Activated CD8-positive, alpha-beta memory T cell treated with anti-CD3 and anti-CD28 coated beads, Interleukin-2, amount 50 U/mL, for 24 hours (primary cell): ENCODE measurements around the gene NLGN1.

Source experiments
- DNase-seq: peaks from one replicate; pipeline ENCODE4 v3.0.0-alpha.2; 2020; ENCODE audit errors: extremely low read depth

Gene NLGN1

DNA sequence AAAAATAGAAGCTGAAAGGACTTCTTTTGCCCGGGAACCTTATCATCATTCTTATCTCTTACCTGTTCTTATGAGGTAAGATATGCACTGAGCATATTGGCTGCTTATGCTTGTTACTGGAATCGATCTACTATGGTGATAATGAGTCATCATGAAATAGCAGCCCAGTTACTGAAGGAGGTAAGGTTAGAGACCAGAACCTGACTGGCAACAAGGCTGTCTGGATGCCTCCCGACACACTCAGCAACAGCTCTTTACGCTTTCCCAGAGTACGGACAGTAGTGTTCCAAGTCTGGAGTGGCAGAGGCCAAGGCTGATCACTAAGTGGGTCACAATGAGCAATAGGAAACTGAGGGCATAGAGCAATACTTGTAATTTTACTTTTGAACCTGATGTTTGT lies 314.1 kb downstream of the NLGN1 start:
- no peak for DNase-seq

DNA sequence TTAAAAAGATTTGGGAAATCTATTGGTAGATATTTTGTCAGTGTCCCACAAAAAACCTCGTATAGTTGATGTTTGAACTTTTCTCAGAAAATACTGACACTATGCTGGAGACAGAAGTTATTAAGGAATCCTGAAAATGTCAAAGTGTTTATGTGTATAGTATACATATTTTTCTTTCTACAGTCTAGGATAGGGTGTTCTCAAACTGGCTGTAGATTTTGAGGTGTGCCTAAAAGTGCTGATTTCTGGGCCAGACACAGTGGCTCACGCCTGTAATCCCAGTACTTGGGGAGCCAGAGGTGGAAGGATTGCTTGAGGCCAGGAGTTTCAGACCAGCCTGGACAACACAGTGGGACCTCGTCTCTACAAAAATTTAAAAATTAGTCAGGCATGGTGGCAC lies 322.0 kb downstream of the NLGN1 start:
- DNase-seq = no peak

DNA sequence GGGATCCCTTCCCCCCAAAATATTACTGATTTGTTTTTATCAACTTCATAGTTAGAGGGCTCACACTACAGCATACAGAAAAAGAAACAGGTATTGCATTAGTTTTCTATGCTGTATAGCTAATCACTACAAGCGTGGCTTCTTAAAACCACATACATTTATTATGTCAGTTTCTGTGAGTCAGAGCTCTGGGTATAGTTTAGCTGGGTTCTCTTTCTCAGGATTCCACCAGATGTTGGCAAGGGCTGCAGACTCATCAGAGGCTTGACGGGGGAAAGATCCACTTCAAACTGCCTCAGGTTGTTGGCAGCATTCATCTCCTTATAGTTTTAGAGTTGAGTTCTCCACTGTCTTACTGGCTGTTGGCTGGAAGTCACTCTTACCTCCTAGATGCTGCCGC lies 328.0 kb downstream of the NLGN1 start:
- DNase-seq = no peak

DNA sequence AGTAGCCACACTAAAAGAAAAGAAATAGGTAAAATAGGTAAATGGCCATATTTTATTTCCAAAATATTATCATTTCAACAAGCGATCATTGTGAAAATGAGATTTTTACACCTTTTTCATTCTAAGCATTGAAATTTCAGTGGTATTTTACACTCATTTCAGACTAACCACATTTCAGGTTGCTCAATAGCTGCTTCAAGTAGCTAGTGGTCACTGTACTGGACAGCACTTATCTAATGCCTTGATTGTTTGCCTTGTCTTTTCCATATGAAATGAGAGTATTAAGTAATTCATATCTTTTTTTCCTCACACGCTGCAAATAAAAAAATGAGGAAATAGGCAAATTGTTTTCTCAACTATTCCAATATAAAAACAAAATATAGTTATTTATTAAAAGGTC lies 332.8 kb downstream of the NLGN1 start:
- DNase-seq = no peak

DNA sequence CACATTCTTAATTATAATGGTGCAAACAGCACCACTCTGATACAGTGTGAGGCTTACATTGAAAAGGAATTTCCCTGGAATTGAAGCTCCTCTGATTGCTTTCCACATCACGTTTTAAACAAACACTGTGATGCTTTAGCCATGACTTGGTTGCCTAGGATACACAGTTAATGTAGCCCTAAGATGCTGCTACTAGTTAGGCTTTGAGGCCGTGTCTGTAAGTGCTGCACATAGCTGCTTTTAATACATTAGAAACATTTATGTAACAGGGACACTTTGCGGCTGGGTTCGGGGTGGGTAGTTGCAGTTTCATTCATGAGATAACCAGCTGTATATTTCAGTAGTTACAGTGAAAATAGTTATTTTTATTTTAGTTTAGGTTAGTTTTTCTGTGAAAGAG lies 334.7 kb downstream of the NLGN1 start:
- no peak for DNase-seq

DNA sequence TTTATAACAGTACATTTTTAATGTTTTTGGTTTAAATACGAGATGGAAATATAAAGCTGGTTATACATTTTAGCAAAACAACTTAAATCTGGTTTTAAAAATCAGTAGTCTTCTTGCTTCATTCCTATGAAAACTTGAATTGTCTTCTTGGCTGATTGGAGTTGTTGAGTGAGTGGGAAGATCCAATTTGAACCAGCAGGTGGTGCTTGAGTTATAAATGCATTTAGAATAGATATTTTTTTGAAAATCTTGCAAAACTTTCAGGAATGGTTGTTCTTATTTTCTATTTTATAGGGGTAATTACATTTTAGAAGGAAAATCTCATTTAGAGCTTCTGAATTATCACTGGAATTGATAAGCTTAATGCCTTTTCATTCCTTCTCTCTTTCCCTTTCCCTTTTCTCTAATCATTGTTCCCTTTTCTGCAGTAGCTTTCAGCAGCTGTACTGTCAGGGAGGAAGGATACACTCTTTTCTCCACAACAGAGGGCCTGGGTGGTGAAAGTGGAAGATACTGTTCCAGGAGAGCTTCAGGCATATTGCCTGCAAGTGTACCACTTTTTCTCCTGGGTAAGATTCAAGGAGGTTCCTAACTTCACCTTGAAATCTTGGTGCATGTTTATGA lies 335.6 kb downstream of the NLGN1 start:
- DNase-seq = no peak

DNA sequence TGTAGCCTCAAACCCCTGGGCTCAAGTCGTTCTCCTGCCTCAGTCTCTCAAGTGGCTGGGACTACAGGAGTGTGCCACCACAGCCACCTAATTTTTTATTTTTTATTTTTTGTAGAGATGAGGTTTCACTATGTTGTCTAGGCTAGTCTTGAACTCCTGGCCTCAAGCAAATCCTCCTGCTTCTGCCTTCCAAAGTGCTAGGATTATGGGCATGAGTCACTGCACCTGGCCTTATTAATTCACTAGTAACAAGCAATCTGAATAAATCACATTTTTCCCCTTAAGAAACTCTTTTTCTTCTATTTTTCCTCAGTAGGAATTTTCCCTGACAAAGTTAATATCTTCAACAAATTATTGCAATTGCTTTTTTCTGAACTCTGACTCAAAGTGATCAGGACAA lies 336.9 kb downstream of the NLGN1 start:
- no peak for DNase-seq

DNA sequence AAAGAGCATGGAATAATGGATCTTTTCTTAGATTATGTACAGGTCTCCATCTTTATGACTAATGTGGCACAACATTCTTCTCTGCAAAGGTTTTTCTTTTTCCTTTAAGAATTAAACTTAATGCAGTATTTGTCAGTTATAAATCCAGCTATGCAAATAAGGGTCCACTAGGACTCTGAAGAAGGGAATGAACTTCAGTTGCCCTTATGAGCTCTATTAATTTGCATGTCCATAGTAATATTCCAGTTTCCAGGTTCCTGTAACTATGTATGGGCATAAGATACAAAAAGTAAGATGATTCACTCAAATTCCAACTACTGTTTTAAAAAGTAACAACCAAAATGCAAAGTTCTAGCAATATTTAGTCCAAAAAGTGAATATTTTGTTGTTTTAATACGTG lies 337.4 kb downstream of the NLGN1 start:
- no peak for DNase-seq

DNA sequence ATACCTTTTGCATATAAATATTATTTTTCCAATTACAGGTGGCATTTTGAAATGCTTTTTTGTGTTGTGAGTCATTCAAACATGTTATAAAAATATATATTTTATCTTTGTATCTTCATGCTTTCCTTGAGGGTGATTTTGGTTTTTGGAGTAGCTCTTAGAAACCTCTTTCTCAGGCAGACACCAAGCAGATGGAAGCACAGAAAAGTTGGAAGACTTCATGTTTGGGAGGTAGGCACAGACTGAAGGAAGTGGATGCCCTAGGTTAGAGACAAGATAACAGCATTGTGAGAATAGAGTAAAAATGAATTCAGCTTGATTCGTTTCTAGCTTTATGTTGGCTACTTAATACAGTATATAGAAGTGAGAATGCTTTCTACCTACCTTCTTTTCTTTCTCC lies 338.3 kb downstream of the NLGN1 start:
- DNase-seq = no peak

DNA sequence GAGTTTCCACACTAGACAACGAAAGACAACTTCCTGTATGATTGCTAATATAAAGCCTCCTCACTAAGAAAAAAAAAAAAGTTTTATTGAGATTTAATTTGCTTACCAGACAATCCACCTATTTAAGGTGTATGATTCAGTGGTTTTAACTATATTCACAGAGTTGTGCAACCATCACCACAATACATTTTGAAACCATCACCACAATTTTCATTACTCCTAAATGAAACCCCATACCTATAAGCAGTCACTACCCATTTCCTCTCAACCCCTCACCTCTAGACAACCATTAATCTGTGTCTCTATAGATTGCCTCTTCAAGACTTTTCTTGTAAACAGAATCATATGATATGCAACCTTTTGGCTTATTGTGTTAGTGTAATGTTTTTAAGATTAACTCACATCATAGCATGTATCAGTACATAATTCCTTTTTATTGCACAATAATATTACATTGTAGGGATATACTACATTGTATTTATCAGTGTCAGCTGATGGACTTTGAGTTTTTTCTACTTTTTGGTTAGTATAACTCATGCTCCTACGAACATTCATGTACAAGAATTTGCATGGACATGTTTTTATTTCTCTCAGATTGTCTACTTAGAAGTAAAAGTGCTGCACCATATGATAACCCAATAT lies 339.7 kb downstream of the NLGN1 start:
- DNase-seq = no peak

DNA sequence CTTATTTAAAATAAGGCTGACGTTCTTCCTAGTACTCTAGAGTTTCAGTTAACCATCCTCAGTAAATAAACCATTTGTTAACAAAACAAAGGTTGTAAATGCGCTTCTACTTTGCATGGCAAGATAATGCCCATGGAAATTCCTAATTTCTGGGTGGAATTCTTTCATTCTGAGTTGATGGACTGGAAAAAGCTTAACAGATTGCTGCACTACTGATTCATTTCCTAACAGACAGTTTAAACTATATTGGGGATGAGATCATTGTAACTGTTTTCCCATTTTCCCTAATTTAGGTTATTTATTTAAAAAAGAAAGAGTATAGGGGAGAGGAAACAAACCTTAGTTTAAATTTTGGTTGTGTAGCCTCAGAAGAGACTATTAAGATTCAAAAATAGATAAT lies 342.2 kb downstream of the NLGN1 start:
- DNase-seq = no peak

DNA sequence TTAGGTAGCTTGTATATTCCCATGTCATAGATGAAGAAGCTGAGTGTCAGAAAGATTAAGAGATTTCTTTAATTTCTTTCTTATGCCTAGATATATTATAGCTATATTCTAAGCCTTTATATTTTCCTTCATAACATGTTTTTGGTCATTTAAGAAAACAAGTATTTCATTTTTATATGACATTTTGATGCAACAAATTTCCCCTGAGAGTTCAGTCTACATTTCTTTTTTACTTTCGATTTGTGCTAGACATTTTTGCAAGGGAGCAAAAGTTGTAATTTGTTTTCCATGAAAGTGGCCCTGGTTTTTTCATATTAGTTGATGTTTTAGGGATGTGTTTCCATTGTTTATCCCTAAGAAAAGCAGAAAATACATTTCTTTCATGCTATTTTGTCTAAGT lies 344.9 kb downstream of the NLGN1 start:
- DNase-seq = no peak

DNA sequence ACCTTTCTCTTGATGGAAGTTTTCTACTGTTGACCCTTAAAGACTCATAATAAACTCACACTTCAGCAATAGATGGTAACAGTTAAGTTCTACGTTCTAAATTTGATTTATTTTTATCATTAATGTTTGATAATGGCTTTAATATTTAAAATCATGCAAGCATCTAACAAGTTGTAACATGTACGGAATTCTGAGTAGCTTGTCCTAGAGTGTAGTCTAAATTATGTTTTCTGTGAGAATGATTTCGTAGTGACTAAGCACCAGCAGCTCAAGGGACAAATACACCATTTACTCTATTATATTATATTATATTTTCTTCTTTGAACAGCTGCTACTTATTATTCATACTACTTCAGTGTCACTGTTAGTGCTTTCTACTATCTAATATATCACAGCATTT lies 345.6 kb downstream of the NLGN1 start:
- DNase-seq = no peak

DNA sequence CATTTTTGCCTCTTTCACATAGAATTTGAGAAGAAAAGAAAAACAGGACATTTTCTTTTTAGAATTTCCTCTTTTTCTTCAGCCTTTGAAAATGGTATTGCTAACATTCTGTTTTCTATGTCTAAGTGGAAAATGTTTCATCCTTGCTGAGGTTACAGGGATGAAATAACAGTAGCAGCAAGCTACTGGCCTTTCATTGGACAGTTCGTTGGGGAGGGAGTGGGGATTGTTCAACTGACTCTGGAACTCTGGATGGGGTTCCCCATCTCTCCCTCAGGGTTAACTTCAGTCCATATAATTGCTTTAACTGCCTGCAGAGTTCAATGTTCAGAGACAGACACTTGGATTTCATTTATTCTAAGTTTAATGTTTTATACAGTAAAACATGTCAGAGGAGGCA lies 346.0 kb downstream of the NLGN1 start:
- no peak for DNase-seq

DNA sequence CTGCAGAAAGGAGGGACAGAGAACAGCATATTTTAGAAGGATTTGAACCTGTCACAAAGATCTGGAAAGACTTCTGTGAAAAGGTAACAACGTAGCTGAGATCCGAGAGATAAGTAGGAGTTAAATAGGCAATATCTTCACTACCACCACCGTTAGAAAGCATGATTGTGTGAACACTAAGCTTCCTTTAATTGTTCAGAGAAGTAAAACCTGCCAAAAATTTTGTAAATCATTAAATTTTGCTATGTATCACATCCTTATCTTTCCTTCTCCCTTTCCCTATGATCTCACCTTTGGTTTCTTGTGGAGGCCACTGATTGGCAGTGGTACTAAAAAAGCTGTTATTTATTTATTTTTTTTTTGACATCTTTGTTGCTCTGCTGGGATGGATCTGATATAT lies 346.9 kb downstream of the NLGN1 start:
- DNase-seq = no peak

DNA sequence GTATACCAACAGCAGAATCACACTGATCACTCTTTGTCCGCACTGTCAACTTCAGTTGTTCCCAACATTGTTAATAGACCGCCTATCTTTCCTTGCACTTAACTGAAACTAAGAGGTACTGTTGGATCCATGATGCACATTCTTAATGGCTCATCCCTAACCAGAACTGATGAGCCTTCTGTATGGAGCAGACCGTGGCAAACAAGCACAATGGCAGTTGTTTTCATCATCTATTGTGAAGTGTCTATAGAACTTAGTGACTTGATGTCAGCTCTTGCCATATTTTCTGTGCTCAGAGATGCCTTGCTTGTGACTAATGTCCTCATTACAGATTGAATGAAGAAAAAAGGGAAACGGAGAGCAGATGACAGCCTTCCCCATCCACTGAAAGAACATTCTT lies 347.4 kb downstream of the NLGN1 start:
- no peak for DNase-seq

DNA sequence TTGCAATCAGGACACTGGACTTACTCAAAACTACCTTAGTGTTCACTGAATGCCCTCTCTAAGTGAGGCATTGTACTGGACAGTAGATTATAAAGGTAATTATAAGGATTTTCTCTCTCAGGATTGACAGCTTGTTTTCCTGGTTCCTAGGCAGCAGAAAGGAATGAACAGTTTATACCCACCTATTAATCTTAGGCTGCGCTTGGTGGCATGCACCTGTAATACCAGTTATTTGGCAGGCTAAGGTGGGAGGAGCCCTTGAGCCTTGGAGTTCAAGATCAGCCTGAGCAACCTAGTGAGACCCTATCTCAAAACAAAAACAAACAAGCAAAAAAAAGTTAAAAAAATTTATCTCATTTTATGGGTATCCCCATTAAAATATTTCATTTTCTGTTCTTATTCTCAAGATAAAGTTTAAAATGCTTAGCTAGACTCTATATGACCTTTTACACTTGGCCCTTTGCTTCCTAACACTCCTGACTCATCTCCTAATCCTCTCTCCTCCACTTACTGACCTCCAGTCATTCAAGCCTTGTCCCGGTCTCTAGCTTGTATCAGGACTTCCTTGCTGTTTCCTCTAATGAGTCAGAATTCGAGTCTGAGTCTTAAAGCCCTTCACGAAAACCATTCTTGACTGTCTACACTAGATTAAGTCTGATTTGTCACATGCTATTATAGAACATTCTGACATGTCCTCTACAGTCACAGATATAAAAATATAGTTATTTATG lies 348.6 kb downstream of the NLGN1 start:
- no peak for DNase-seq

DNA sequence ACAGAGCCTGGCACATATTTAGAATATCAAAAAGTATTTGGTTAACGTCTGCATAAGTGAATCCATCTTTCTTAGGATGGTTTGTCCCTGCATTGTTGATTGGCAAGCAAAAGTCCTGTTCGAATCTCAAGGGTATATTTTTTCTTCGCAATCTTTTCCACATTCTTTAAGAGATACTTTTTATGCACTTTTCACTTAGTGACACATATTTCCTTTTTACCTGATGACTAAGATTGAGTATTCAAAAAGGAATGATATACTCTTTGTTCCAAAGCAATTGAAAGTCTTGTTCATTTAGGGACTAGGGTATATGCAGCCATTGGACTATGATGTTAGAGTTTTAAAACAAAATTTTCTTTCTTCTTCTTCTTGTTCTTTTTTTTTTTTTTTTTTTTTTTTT lies 349.9 kb downstream of the NLGN1 start:
- no peak for DNase-seq

DNA sequence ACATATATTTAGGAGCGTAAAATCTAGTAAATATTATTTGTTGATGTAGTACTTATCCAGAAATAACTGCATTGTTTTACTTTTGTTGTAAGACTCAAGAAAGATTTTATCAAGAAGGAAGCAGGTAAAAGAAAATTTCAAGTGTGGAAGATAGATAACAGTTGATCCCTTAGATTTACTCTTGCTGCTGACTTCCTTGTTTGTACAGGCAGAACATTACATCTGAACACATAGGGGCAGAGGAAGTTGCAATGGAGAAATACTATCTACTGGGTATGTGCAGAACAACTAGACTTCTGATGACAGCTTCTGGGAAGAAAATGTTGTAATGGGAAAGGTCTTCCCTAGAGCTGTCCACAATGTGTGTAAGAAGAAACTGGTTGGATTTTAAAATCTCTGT lies 350.6 kb downstream of the NLGN1 start:
- no peak for DNase-seq

DNA sequence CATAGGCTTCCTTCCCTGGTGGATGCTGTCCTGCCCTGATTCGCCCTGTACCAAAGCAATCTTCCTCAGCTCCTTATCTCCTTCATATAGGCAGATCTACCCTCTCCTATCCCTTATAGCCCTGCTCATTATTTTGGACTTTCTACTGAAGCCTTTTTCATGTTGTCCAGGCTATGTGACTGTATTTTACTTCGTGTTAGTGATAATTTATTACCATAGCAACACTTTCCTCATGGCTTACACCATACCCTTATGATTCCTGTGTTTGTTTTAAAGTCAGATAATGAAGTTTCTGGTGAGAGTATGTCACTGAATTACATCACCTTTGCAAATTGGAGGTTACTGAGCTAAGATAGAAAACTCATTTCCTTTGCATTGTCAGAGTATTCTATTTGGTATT lies 352.6 kb downstream of the NLGN1 start:
- DNase-seq = no peak

DNA sequence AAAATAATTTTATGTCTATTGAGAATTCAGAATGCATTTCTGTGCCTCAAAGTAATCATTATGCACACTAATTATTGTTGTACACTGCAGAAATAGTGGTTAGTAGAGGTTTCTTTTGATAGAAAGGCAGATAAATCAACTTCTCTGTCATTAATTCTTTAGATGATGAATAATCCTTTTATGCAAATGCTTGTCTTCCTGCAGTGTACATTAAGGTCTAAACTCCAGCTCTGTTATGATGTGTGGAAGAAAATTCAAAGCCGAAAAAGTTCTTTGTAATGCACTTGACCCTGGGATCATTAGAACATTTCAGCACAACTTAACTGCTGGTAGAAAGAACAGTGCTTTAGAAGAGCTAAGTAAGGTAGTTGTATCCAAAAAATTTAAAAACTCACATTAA lies 353.0 kb downstream of the NLGN1 start:
- DNase-seq = no peak

DNA sequence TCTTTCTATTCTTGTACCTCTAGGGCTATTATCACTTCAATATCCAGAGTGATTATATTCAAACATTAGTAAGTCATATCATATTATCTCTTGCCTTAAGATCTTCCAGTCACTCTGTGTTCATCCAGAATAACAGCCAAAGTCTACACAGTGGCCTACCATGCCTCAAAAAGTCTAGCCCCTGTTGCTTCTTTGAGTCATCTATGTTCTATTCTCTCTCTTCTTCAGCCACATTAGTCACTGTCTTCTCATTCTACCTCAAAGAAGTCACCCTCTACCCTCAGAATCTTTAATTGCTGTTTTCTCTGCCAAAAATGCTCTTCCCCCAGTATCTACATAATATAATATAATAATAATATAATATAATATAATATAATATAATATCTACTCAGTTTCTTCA lies 356.0 kb downstream of the NLGN1 start:
- DNase-seq = no peak

DNA sequence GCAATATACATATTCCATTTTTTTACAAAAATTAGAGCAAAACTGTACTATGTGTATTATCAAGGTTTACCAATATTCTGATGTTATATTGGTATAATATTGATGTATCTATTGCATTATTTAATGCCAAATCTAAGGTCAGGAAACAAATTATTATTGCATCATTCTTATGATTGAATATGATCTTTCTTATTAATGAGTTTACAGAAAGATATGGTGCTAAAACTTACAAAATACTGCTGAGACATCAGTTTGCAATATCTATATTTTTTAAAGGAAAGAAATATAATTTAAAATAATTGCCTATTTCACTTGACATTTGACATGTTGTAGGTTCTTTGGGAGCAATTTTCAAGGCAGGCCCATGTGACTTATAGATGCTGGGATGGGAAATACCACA lies 357.6 kb downstream of the NLGN1 start:
- DNase-seq = no peak

DNA sequence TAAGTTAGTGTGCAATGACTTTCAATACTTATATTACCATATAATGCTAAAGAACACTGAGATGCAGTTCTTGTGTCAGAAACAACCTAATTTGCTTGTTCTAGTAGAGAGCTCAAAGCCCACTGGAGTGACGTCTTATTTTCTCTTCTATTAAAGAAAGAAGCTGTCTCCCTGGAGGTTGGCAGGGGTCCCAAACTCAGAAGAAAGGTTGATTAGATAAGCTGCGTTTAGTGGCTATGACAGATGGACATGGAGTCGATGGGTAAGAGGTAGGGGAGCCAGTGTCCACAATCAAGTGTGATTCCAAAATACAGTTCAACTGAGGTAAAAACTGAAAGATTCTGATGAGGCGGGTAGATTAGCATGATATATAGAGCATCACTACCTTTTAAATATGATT lies 363.6 kb downstream of the NLGN1 start:
- no peak for DNase-seq
